GM21360 (cell line): ENCODE data around the gene PCAT7.

Experiments used
- ATAC-seq: cut with Tn5 transposase; IDR thresholded peaks from one replicate; pipeline ENCODE4 v1.9.1; 2021; ENCODE audit warnings: mild to moderate bottlenecking, moderate library complexity; ENCODE audit not compliant: unreplicated experiment

Gene PCAT7

GRCh38 chr9:94600715-94601114, 45.8 kb downstream of the PCAT7 start:
- no peak for ATAC-seq

GRCh38 chr9:94602666-94603065, 47.8 kb downstream of the PCAT7 start:
- ATAC-seq: no peak

GRCh38 chr9:94603259-94604160, 48.6 kb downstream of the PCAT7 start:
- ATAC-seq: no peak

- ATAC-seq: no peak
Measured at GRCh38 chr9:94606646-94607422, 52.0 kb downstream of the PCAT7 start.

- no peak for ATAC-seq
Measured at GRCh38 chr9:94607423-94607691, 52.5 kb downstream of the PCAT7 start.

- no peak for ATAC-seq
Measured at GRCh38 chr9:94610181-94610606, 55.3 kb downstream of the PCAT7 start.

GRCh38 chr9:94611638-94612068, 56.8 kb downstream of the PCAT7 start:
- ATAC-seq: no peak

GRCh38 chr9:94612071-94612470, 57.2 kb downstream of the PCAT7 start:
- no peak for ATAC-seq

GRCh38 chr9:94613003-94613402, 58.1 kb downstream of the PCAT7 start:
- no peak for ATAC-seq

GRCh38 chr9:94619026-94619425, 64.1 kb downstream of the PCAT7 start:
- ATAC-seq: no peak
